Measurements from ENCODE around the gene LMO1.

GRCh38 chr11:8196749-8197148 lies 66.9 kb downstream of the LMO1 start:
- TF ChIP-seq CTCF (IDR thresholded peaks at IDR 0.05) (no peak), POLR2A (IDR thresholded peaks at IDR 0.05) (no peak)

All from right lobe of liver (tissue), 4 donors.